ENCODE data around the gene GORASP2.

The GORASP2 gene

DNA sequence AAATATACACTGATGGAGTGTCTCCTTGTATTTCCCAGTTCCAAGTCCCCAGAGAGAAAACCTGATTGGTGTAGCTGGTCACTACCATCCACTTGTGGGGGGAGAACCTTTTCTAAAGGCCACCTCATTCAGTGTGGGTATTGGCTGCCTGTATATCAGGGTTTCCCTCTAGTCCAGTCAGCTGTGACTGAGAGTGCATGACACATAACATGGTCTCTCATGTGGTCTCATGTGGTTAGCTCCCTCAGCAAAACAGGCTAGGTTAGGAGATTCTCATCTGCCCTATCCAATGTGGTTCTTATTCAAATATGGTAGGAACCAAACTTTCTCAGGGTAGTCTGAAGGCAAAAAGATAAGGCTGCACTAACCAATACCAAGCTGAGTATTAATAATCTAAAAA lies 4.1 kb upstream of the GORASP2 start:
- no peak for DNase-seq

GRCh38 chr2:170925923-170926322 lies 3.1 kb upstream of the GORASP2 start:
- no peak for DNase-seq

- DNase-seq = no peak
These were observed 2.2 kb upstream of the GORASP2 start for GRCh38 chr2:170926743-170927297.

DNA sequence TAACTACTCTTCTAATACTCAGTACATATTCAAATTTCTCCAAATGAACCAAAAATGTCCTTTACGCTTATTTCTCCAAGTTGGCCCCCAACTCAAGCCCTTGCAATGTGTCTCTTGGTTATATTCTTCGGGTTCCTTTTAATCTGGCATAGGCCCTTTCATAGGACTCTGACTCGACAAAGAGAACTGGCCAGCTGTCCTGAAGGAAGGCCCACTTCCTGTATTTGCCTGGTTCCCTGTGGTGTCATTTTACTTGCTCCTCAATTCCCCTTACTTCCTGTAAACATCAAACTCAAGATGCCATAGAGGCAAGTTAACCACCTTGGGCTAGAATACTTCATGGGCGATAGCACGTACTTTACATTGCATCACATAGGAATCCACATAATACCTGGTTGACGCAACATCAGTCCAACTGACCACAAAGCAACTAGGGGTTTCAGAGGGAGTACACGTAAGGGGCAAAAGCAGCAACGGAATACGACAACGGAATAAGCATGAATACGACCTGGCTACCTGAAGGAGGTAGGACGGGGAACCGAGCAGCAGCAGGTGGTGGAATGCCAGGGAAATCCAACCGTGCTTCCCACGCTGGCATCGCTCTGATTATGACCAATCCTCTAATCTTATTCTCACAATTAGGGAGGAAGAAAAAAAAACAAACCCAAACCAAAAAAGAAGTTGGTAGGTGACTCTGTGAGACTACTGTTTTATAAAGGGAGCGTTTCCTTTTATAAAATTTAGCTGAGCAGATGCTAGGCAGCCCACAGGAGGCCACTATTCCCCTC lies 823 bp upstream of the GORASP2 start:
- DNase-seq = no peak

DNA sequence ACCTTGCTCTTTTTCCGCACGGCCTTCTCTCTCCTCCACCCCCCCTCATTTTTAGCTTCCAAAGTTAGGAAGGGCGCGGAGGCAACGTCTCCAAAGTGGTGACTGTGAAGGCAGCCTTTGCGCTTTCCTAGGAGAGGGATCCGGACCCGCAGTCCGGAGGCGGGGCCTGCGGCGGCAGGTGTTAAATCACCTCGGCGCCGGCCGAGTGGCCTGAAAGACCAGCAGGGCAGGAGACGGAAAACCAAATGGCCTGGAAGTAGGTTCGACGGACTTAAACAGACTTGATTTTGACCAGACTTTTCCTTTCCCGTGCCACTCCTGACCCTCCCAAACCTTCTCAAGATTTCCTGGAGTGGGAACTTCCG lies 615 bp downstream of the GORASP2 start:
- DNase-seq = peak; percentile 78

GRCh38 chr2:170930131-170930990 lies 1.3 kb downstream of the GORASP2 start:
- peak; percentile 79 for DNase-seq

GRCh38 chr2:170930991-170931266 lies 1.9 kb downstream of the GORASP2 start:
- DNase-seq = no peak

- no peak for DNase-seq
These were observed 3.1 kb downstream of the GORASP2 start for GRCh38 chr2:170932166-170932565.

GRCh38 chr2:170932948-170933347 lies 3.9 kb downstream of the GORASP2 start:
- DNase-seq = no peak

- no peak for DNase-seq
These were observed 8.8 kb downstream of the GORASP2 start for GRCh38 chr2:170937709-170938379.

DNA sequence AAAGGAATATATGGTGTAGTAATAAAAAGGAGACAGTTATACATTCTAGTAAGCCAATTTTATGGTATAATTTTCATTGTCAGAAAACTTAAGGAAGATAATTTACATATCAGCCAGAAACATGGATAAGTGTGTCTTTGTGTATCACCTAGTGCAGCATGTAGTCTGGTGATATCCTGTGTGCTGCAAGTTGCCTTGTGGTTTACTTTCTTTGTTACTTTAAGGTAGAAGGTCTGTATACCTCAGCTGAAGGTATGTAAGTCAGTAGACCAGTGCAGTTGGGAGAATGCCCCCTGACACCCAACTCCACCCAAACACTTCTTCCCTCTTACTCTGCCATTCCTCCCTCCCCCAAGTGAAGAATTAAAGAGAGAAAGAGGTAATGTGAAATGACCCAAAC lies 11.0 kb downstream of the GORASP2 start:
- DNase-seq = no peak

DNA sequence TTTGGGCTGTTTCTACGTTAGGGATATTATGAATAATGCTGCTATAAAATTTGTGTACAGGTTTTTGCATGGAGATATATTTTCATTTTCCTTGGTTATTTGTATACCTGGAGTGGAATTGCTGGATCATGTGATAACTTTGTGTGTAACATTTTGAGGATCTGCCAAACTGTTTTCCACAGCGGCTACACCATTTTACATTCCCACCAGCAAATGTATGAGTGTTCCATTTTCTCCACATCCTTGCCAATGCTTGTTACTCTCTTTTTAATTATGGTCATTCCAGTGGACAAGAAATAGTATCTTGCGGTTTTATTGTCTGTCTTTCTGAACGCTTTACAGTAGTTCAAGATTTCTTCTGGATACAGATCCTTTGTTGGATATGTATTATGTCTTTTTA lies 13.6 kb downstream of the GORASP2 start:
- DNase-seq = no peak

DNA sequence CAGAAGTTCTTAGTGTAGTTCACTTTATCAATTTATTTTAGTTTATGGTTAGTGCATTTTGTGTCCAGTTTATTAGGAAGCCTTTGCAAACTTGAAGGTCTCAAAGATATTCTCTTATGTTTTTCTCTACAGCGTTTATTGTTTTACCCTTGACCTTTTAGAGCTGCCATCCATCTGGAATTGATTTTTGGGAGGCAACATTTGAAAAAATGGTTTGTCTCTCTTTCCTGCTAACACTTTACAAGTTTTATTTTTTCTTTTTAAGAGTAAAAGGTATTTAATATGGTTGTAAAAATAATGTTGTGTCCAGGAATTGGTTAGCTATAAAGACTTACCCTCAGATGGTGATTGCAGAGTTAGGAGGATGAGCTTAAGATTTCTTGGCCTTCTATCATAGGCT lies 14.0 kb downstream of the GORASP2 start:
- no peak for DNase-seq

GRCh38 chr2:170943596-170943995 lies 14.5 kb downstream of the GORASP2 start:
- no peak for DNase-seq

GRCh38 chr2:170944545-170944944 lies 15.5 kb downstream of the GORASP2 start:
- no peak for DNase-seq

DNA sequence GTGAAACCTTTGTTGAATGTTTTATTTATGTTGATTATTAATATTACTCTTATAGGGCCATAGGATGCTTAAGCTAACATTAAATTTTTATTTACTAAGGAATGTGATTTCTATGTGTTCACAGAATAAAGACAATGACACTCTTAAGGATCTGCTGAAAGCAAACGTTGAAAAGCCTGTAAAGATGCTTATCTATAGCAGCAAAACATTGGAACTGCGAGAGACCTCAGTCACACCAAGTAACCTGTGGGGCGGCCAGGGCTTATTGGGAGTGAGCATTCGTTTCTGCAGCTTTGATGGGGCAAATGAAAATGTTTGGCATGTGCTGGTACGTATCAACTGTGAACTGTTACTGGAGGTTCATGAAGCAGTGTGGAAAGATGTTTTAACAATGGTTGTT lies 20.4 kb downstream of the GORASP2 start:
- no peak for DNase-seq

DNA sequence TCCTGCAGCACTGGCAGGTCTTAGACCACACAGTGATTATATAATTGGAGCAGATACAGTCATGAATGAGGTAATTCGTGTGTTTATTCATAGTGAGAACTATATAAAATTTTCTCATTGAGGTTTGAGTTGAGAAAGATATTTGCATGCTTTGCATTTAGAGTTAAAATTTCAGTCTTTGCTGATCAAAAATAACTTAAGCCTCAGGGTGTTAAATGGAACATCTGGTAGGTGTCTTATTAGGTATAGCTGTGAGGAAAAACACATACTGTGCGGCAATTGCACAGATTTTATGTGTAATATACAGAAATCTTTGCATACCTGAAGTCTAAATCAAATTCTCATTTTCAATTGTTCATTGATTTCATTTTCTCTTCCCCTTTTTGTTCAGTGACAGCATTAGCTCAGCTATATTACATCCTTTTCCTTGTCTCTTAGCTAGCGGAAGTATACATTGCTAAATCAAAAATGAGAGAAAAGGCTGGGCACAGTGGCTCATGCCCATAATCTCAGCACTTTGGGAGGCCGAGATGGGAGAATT lies 21.2 kb downstream of the GORASP2 start:
- no peak for DNase-seq

DNA sequence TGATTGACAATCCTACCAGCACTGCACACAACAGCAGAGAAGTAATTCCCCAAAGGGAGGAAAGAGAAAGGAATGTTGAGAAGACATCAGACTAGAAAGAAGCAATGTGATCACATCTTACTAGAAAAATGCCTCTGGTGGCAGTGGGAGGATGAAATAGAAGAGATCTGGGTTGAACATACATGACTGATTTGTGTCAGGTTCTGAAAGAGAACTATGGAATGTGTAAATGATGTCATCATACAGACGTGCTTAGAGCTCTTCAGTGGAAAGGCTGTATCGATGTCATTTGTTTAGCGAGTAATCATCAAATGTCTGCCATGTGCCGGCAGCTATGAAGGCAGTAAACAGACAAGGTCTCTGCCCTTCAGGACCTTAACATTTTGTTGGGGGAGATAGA lies 24.9 kb downstream of the GORASP2 start:
- DNase-seq = no peak

GRCh38 chr2:170963386-170963785 lies 34.3 kb downstream of the GORASP2 start:
- no peak for DNase-seq

DNA sequence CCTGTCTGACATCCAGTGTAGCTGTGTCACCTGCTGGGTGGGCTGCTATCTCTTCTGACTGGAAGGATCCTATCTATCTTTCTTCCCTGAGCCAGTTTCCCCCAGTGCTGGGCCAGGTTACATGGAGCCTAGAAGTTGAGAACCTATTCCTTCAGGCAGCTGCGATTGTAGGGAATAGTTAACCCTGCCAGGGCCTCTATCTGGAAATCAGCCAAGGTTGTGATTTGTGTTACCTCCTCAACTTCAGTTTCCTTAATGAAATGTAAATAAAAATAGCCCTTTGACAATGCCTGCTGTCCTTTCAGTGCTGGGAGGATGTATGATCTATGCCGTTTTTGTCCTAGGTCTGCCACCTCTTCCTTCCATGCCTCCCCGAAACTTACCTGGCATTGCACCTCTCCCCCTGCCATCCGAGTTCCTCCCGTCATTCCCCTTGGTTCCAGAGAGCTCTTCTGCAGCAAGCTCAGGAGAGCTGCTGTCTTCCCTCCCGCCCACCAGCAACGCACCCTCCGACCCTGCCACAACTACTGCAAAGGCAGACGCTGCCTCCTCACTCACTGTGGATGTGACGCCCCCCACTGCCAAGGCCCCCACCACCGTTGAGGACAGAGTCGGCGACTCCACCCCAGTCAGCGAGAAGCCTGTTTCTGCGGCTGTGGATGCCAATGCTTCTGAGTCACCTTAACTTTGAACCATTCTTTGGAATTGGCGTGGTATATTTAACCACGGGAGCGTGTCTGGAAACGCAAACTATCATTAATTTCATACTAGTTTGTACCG lies 36.6 kb downstream of the GORASP2 start:
- DNase-seq = no peak

- no peak for DNase-seq
These were observed 37.8 kb downstream of the GORASP2 start for GRCh38 chr2:170966648-170967396.

DNA sequence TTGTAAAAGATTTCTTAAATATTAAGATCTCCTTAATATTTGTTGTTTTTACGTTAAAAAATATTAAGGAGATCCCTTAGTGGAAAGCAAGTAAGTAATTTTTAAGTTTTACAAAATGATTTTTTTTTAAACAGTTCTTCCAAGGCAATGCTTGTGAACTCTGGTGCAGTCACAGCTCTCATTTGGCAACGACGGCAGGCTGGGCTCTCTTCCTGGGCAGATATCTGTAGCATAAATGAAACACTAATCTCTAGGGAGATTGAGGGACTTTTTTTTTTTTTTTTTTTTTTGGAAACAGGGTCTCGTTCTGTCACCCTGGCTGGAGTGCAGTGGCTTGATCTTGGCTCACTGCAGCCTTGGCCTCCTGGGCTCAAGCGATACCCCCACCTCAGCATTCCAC lies 38.5 kb downstream of the GORASP2 start:
- DNase-seq = no peak
